NCI-H524 (cell line): ENCODE data around the gene TERF2IP.

Experiments used
- DNase-seq, 2 experiments: peaks; one replicate each; lab custom pipeline; 2025; lab: John Stamatoyannopoulos, UW

The TERF2IP gene

DNA sequence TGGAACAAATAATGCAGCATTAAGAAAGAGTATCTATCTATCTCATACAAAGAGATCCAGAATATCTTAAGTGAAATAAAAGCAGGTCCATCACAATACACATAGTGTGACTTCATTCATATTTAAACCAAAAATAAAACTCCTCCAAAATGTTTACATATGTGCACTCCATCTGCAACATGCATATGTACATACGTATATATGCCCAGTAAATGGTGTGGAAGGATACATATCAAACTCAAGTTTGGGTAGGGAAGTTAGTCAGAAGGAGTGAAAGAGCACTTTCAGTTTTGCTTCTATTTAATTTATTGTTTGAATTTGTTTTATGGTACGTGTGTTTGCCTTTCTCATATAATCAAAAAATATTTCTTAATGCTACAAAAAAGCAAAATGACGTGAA is 12.5 kb upstream of the TERF2IP start:
- DNase-seq, result no peak

DNA sequence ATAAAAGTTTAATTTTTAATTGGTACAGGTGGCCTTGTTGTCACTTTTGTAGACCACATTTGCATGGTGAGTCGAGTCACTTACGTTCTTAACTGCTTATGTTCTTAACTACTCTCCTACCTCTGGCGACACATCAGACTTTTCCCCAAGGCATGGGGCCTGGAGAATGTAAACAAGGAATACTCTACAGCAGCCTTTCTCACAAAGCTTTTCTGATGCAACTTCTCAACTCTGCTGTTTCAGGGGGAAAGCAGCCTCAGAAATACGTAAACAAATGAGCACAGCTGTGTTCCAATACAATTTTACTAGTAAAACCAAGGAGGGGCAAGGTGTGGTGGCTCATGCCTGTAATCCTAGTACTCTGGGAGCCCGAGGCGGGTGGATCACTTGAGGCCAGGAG is 7.0 kb upstream of the TERF2IP start:
- no peak for DNase-seq

DNA sequence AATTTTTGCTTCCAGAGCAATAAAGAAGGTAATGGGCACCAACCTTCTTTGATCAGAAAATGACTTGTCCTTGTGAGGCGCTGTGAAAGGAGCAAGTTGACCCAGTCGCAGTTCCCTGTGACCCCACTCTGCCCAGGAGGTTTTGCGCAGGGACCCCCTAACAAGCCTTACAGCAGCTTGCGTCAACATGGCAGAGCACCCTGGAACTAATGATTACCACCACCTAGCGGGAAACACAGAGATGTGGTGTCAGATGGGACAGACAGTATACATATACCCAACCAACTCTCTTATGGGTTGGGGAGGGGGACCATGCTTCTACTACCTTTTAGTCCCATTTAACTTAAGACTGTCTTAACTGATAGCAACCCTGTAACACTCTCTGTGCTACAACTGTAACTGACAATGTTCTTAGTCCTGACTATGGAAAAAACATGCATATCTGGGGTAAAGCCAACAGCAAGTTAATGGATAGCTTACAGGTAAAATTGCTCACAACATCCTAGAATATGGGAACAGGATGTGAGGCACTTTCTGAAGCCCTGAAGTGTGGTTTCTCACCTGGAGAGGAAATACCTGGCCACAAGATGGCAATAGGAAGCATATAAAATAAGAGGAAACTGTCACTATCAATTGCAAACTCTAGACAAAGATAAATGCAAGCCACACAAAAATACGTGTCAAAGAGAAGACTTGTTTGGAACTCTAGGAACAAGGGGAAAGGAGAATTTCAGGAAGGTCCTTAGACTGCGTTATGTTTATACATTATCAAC is 3.1 kb upstream of the TERF2IP start:
- DNase-seq, result no peak

DNA sequence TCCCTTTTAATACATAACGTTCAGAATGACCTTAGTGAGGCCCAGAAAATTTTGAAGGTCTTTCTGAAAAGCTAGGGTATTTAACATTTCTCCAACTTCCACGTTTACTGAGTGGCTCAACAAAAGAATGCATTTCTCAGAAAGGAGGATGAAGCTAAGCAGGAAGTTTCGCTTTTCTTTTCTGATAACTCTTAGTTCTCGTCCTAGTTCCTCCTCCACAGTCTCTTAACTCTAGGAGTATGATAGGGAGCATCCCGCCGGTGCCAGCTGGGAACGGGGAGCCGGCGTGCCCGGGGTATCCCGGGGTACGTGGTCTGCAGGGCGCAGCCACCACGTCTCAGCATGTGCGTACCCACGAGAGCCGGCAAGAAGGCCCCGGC is 471 bp upstream of the TERF2IP start:
- DNase-seq, result no peak

DNA sequence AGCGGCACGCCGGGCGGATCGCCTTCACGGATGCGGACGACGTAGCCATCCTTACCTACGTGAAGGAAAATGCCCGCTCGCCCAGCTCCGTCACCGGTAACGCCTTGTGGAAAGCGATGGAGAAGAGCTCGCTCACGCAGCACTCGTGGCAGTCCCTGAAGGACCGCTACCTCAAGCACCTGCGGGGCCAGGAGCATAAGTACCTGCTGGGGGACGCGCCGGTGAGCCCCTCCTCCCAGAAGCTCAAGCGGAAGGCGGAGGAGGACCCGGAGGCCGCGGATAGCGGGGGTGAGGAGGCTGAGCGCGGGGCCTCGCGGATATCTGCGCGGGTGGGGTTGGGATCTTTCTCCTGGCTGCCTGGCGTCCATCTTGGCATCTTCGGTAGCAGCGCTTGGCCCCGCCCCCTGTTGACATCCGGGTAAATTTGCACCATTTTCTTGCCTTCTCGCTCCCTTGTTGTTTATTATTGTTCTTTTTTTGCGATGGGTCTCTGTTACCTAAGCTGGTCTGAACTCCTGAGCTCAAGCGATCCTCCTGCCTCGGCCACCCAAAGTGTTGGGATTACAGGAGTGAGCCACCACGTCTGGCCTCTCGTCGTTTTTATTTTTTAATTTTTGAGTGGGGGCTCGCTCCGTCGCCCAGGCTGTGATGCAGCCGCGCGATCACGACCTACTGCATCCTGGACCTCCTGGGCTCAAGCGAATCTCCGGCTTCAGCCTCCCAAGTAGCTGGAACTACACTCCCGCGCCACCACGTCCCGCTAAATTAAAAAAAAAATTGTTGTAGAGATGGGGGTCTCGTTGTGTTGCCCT is 898 bp downstream of the TERF2IP start:
- peak; percentile 57 to 79 for DNase-seq

DNA sequence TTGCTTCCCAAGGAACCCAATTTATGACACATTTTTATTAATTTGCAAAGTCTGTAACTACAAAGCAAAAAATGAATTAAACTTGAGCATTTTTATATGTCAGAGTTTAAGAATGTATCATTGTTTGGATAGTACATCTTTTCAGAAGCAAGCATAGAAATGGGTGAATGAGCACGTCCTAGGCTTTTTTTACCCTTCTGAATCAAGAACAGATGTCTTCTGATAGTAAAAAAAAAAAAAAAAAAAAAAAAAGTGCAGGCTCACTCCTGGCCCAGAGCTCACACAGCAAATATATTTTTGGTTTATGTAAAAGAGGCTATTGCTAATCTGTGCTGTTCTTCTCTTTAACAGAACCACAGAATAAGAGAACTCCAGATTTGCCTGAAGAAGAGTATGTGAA is 6.3 kb downstream of the TERF2IP start:
- no peak for DNase-seq

DNA sequence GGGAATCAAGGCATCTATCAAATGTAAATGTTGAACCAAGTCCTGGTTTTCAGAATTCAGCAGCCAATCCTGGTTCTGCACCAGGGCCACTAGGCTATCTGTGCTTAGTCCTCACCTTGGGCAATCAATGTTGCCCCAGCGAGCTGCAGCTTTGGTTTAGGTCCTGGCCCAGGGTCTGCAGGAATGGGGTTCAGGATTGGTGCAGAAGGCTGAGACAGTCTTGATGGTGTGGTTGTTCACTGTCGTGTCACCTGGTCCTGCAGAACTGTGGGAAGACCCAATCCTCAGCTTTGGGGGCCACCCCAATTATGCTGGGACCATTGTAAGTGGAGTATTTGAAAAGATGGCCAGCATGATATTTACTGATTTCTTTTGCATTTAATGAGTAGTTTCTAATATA is 10.6 kb downstream of the TERF2IP start:
- no peak for DNase-seq

DNA sequence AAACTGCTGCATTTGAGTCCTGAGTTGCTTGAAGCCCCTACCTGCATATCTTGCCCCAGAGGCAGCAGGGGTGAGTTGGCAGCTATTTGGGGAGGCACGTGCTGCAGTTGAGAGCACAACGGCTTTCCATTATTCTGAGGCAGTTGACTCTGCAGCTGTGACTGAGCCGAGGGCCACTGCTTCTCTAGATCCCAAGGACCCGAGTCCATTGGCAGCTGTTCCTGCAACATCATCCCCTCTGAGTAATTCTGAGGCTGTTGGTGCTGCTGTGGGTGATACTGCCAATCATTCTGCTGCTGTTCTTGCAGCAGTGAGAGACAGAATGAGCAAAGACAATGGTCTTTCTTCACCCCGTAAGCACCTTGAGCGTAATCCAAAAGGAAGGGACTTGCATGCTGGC is 12.7 kb downstream of the TERF2IP start:
- no peak for DNase-seq

DNA sequence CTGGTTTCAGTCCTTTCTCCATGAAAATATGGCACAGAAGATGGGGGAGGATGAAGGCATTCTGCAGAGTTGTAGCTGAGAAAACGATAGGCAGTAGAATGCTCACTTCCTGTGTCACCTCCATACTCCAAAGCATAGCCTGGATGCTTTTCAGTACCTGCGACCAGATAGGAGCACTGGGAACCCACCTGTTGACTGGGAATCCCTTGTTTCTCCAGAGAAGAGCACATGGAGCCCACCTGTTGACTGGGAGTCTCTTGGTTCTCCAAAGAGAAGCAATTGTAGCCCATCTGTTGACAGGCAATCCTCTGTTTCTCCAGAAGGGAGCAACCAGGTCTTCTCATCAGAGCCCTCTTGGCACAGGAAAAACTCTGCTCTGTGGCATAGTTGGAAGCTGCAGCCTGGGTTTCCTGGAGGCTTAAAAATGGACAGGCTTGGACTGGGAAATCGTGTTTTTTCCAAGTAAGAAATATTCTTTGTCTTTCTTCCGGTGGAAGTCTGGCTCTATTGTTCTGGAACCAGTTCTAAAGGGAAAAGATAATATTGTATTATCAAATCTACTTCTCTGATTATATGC is 13.2 kb downstream of the TERF2IP start:
- DNase-seq, result no peak

DNA sequence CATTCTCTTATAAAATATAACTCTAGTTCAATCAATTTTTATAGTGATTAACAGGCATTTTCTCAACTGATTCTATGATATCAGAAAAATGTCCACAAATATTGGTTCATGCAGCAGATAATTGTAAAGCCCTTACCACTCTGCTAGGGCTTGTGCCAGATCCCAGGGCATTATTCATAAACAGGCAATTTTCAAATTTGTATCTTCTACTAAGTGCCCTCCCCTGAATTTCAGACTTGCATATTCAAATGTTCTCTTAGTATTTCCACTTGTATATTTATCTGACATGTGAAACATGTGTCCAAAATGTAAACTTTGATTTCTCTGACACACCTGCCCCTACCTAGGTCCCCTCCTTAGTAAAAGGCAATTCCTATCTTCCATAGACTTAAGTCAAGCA is 19.9 kb downstream of the TERF2IP start:
- DNase-seq, result no peak

DNA sequence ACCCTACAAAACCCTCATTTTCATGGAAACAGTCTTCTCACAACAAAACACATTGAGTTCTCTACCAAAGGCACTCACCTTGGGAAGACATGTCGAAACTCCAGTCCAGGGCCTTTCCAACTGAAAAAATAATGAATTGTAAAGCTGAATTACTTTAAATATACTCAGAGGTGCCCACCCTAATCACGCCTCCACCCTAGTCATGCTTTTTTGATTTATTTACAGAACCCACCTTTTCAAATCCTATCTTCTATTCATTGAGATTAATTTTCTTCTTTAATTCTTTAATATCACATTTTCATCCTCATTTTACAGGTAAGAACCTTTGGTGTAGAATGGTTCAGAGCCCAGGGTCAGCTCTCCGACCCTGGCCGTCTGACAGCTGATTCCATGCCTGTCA is 29.3 kb downstream of the TERF2IP start, which contains the start of gene CPHXL2:
Gene CPHXL2 (minus strand): TSS at position 101 of the 400 bp plus-strand sequence. CDS start 10 bp downstream, at position 91.
- DNase-seq, result no peak

DNA sequence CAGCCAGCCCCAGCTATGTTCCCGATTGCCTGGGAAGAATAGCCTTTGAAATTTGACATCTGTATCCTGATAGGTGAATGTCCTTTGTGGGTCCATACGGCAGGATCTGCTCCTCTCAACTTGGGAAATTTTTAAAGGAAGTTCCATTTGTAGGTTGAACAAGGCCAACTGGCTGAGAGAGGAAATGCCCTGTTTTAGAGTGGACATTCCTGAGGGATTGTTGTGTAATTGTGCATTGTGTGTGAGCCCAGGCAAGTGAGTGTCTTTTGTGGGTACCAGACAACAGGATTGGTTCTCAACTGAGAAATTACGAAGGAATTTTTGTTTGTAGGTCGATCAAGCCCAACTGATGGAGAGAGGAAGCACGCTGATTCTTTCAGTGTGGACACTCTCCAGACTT is 31.8 kb downstream of the TERF2IP start:
- no peak for DNase-seq

DNA sequence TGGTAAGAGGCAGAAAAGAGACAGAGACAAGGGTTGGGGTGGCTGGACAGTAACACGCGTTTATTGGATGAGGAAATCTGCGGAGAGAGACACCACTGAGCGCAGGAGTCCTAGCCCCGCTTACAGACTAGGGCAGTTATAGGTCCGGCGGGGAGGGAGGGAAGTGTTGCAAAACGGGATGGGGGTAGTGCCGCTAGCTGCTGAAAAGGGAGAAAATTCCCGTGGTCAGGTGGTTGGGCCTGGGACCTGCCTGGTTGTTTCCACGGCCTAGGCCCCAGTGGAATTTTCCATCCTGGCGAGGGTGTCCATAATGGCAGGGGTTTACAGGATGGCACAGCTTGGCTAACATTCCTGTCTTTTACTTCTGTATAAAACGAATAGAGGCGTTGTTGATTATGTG is 34.7 kb downstream of the TERF2IP start:
- no peak for DNase-seq

DNA sequence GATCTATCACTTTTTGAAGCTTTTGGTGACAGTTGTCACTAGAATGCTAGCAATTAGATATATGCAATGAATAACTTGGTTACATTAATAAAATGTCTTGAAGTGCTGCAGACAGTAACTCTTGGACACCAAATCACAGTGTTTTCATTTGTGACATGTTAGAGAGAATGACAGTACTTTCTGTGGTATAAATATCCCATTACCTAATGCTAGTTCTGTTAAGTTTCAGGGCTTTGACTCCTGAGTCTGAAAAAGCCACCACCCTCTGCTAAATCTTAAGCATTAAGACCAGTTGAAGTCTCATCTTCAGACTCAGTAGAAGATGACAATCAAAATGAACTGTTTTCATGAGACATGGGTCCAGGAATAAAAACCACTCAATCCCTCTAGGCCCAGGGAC is 39.8 kb downstream of the TERF2IP start:
- no peak for DNase-seq

DNA sequence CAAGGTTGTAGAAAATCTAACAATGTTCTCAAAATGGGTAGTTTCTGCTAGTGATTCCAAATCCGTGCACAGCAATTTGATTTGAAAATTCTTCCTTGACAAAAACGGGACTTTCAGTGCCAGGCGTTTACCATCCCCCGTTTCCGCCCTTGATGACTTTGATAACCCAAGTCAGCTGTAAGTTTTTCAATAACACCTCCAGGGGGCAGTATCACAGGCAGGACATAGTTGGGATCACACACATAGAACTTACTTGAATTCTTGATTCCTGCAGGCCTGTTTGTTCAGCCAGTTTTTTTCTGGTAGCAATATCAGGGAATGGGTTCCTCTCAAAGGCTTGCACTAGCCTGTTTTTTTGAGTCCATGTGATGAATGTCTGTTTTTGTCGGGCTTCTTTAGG is 48.1 kb downstream of the TERF2IP start:
- no peak for DNase-seq

DNA sequence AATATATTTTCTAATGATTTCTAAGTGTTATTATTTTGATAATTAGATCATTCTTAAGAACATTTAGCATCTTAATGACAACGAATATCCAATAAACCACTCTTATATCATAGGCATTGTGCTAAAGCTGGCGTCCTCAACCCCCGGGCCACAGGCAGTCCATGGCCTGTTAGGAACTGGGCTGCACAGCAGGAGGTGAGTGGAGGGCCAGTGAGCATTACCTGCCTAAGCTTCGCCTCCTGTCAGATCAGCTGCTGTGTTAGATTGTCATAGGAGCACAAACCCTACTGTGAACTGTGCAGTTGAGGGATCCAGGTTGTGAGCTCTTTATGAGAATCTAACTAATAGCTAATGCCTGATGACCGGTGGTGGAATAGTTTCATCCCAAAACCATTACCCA is 50.0 kb downstream of the TERF2IP start:
- no peak for DNase-seq

DNA sequence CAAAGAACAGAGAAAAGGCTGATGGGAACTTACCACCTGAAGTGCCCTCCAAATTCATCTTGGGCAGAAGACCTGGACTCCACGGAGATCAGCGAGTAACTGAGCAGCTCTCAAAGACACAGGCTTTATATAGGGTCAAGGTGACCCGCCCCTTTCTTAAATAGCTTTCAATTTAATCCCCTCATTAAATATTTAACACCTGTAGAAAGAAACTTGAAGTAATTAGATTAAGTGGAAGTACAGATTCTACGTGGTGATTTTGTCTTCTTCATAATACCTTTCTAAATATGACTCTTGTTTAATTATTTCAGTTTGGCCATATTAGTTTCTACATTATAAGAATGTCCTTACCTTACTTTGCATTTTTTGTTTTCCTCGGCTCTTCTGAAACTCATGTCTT is 53.8 kb downstream of the TERF2IP start, which contains the start of gene DUXB:
Gene DUXB (minus strand): TSS at position 101 of the 400 bp plus-strand sequence. CDS start 43 bp downstream, at position 58.
- DNase-seq, result peak in 1 of 2 experiments; percentile 42

DNA sequence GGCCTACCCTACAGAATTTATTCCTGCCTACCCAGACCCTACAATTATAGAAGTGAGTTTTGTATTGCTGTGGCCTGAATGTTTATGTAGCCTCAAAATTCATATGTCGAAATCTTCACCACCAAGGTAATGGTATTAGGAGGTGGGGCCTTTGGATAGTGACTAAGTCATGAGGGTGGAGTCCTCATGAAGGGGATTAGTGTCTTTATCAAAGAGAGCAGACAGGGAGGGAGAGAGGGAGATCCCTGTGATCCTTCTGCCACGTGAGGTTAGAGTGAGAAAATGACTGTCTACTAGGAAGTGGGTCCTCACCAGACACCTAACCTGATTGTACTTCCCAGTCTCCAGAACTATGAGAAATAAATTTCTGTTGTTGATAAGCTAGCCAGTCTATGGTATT is 54.7 kb downstream of the TERF2IP start:
- no peak for DNase-seq

DNA sequence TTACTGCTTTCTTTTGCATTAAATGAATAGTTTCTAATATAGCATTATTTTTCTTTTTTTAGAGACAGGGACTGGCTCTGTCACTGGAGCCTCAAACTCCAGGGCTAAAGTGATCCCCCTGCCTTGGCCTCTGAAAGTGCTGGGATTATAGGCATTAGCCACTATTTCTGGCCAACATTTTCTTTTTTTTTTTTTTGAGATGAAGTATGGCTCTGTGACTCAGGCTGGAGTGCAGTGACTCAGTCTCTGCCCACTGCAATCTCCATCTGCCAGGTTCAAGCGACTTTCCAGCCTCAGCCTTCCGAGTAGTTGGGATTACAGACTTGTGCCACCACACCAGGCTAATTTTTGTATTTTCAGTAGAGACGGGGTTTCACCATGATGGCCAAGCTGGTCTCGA is 55.7 kb downstream of the TERF2IP start:
- no peak for DNase-seq
